IMR-90 (cell line): ENCODE results near the gene KIAA0232.

Experiments used
- BHLHE40 ChIP-seq: fragments of 150-350 bp; IDR thresholded peaks from 2 replicates; pipeline ENCODE4 v1.6.1; 2016; ENCODE audit warnings: mild to moderate bottlenecking, low read depth, low read length
- CEBPB ChIP-seq: IDR thresholded peaks from 2 replicates; pipeline ENCODE4 v1.6.1; 2012; ENCODE audit warnings: low read depth, low read length, improper control_type of control experiment
- CTCF ChIP-seq: conservative IDR thresholded peaks from 2 replicates; pipeline ENCODE4 v1.5.1; 2012; ENCODE audit warnings: mild to moderate bottlenecking, low read depth, low read length, improper control_type of control experiment
- MAFK ChIP-seq: IDR thresholded peaks from 2 replicates; pipeline ENCODE4 v1.6.1; 2012; ENCODE audit warnings: low read depth, low read length, improper control_type of control experiment
- POLR2A ChIP-seq: IDR thresholded peaks from 2 replicates; pipeline ENCODE4 v1.6.1; 2012; ENCODE audit warnings: mild to moderate bottlenecking, low read depth, low read length
- RAD21 ChIP-seq: IDR thresholded peaks from 2 replicates; pipeline ENCODE4 v1.6.1; 2012; ENCODE audit warnings: low read length, improper control_type of control experiment
- RCOR1 ChIP-seq: IDR thresholded peaks from 2 replicates; pipeline ENCODE4 v1.6.1; 2012; ENCODE audit warnings: mild to moderate bottlenecking, low read length, improper control_type of control experiment; ENCODE audit not compliant: insufficient replicate concordance
- RFX5 ChIP-seq: IDR thresholded peaks from 2 replicates; pipeline ENCODE4 v1.8.0; 2012; ENCODE audit warnings: low read depth, mild to moderate bottlenecking, low read length, moderate library complexity
- USF2 ChIP-seq: fragments of 150-350 bp; IDR thresholded peaks from 2 replicates; pipeline ENCODE4 v1.6.1; 2017; ENCODE audit warnings: mild to moderate bottlenecking, antibody characterized with exemption, low read length, low read depth

- TF ChIP-seq CTCF, result no peak
- no peak for TF ChIP-seq POLR2A
- no peak for TF ChIP-seq RAD21
- no peak for TF ChIP-seq CEBPB
- TF ChIP-seq USF2, result no peak
- no peak for TF ChIP-seq RFX5
- no peak for TF ChIP-seq BHLHE40
- TF ChIP-seq MAFK, result no peak
- no peak for TF ChIP-seq RCOR1
Measured at GRCh38 chr4:6761649-6762615, 20.6 kb upstream of the KIAA0232 start.
